KMS-11 (cell line): ENCODE data around the gene NEDD4L.

Source experiments
- H2AFZ ChIP-seq: fragments of 200-600 bp; sonication (generic); 2 replicates; pipeline ENCODE4 v1.6.1; 2016; ENCODE audit warnings: antibody characterized with exemption, mixed run types, low read depth
- H3K27ac ChIP-seq: fragments of 200-600 bp; sonication (generic); 2 replicates; pipeline ENCODE4 v1.6.1; 2016; ENCODE audit warnings: mild to moderate bottlenecking, mixed run types
- H3K27me3 ChIP-seq: fragments of 200-600 bp; sonication (generic); 2 replicates; pipeline ENCODE4 v1.6.1; 2017; ENCODE audit warnings: mild to moderate bottlenecking, low read depth, mixed run types, moderate library complexity; ENCODE audit not compliant: insufficient read depth
- H3K36me3 ChIP-seq: fragments of 200-600 bp; sonication (generic); 2 replicates; pipeline ENCODE4 v1.6.1; 2017; ENCODE audit warnings: mild to moderate bottlenecking, mixed run types; ENCODE audit not compliant: insufficient read depth
- H3K4me1 ChIP-seq: fragments of 200-600 bp; sonication (generic); 2 replicates; pipeline ENCODE4 v1.6.1; 2016; ENCODE audit warnings: mild to moderate bottlenecking, low read depth, mixed run types; ENCODE audit not compliant: poor library complexity, severe bottlenecking
- H3K4me2 ChIP-seq: fragments of 200-600 bp; sonication (generic); 2 replicates; pipeline ENCODE4 v1.7.0; 2016; ENCODE audit warnings: mild to moderate bottlenecking, mixed run types
- H3K4me3 ChIP-seq: fragments of 200-600 bp; sonication (generic); IDR thresholded peaks from 2 replicates; pipeline ENCODE4 v1.6.1; 2017; ENCODE audit warnings: low read depth, low read length, mixed read lengths; ENCODE audit not compliant: insufficient read depth
- H3K79me2 ChIP-seq: fragments of 200-600 bp; sonication (generic); 2 replicates; pipeline ENCODE4 v1.6.1; 2016; ENCODE audit warnings: low read depth, mixed run types; ENCODE audit not compliant: insufficient read depth
- H3K9ac ChIP-seq: fragments of 200-600 bp; sonication (generic); 2 replicates; pipeline ENCODE4 v1.6.1; 2016; ENCODE audit warnings: mild to moderate bottlenecking, mixed run types
- H4K20me1 ChIP-seq: fragments of 200-600 bp; sonication (generic); 2 replicates; pipeline ENCODE4 v1.6.1; 2016; ENCODE audit warnings: mild to moderate bottlenecking, mixed run types; ENCODE audit not compliant: insufficient read depth
- CTCF ChIP-seq: fragments of 200-600 bp; sonication (generic); conservative IDR thresholded peaks from 2 replicates; pipeline ENCODE4 v1.6.1; 2017; ENCODE audit warnings: low read depth, mild to moderate bottlenecking, antibody characterized with exemption, low read length, moderate library complexity, mixed read lengths

The NEDD4L gene

GRCh38 chr18:58394046-58394445 is 350.0 kb downstream of the NEDD4L start:
- H3K79me2 ChIP-seq, result no peaks in the 10 kb centered on the region
- H3K4me3 ChIP-seq, result no peak overlapping the region
- no peak overlapping the region for H2AFZ ChIP-seq
- H3K27ac ChIP-seq, result no peak overlapping the region
- H3K9ac ChIP-seq, result no peak overlapping the region
- no peaks in the 10 kb centered on the region for H4K20me1 ChIP-seq
- no peak for TF ChIP-seq CTCF
- H3K4me1 ChIP-seq, result no peaks in the 10 kb centered on the region
- H3K4me2 ChIP-seq, result no peak overlapping the region
- no peaks in the 10 kb centered on the region for H3K36me3 ChIP-seq
- H3K27me3 ChIP-seq, result no peaks in the 10 kb centered on the region

GRCh38 chr18:58394602-58395425 is 350.8 kb downstream of the NEDD4L start:
- Histone ChIP-seq H3K36me3 (no peaks in the 10 kb centered on the region), H3K27me3 (no peaks in the 10 kb centered on the region), H3K79me2 (no peaks in the 10 kb centered on the region), H3K4me2 (no peak overlapping the region), H3K9ac (no peak overlapping the region), H4K20me1 (no peaks in the 10 kb centered on the region), H2AFZ (no peak overlapping the region), H3K4me1 (no peaks in the 10 kb centered on the region), H3K4me3 (no peak overlapping the region), H3K27ac (no peak overlapping the region)
- no peak for TF ChIP-seq CTCF

GRCh38 chr18:58396144-58396543 is 352.1 kb downstream of the NEDD4L start:
- Histone ChIP-seq H4K20me1 (no peaks in the 10 kb centered on the region), H3K4me2 (no peak overlapping the region), H3K79me2 (no peaks in the 10 kb centered on the region), H3K27me3 (no peaks in the 10 kb centered on the region), H3K9ac (no peak overlapping the region), H3K4me1 (no peaks in the 10 kb centered on the region), H3K36me3 (no peaks in the 10 kb centered on the region), H2AFZ (no peak overlapping the region), H3K4me3 (no peak overlapping the region), H3K27ac (no peak overlapping the region)
- TF ChIP-seq CTCF, result no peak

- Histone ChIP-seq H3K36me3 (no peaks in the 10 kb centered on the region), H3K9ac (no peak overlapping the region), H3K4me2 (no peak overlapping the region), H4K20me1 (no peaks in the 10 kb centered on the region), H3K27ac (no peak overlapping the region), H3K27me3 (no peaks in the 10 kb centered on the region), H2AFZ (no peak overlapping the region), H3K4me3 (no peak overlapping the region), H3K4me1 (no peaks in the 10 kb centered on the region), H3K79me2 (no peaks in the 10 kb centered on the region)
- no peak for TF ChIP-seq CTCF
Measured at GRCh38 chr18:58396966-58397365, 352.9 kb downstream of the NEDD4L start.
